ENCODE data around the gene QARS1.
A peak's percentile ranks its signal among the peaks of the same experiment; 100 is the strongest.

The QARS1 gene

GRCh38 chr3:49104427-49105291, at the start of gene QARS1:
TSS of gene QARS1 (minus strand) at chr3:49104757. CDS start at chr3:49104733, 24 bp downstream.
- DNase-seq (ENCODE audit: low read depth in 2 of 2, low spot score in 1 of 2): peak; percentile 77

- no peak for DNase-seq (ENCODE audit: low read depth in 2 of 2, low spot score in 1 of 2)
Observed at GRCh38 chr3:49153349-49153912, 48.9 kb upstream of the QARS1 start.

GRCh38 chr3:49151610-49152009, 47.1 kb upstream of the QARS1 start:
- DNase-seq (ENCODE audit: low read depth in 2 of 2, low spot score in 1 of 2): no peak

GRCh38 chr3:49148159-49148558, 43.6 kb upstream of the QARS1 start:
- DNase-seq (ENCODE audit: low read depth in 2 of 2, low spot score in 1 of 2): no peak

GRCh38 chr3:49140080-49140479, 35.5 kb upstream of the QARS1 start:
- no peak for DNase-seq (ENCODE audit: low read depth in 2 of 2, low spot score in 1 of 2)

GRCh38 chr3:49135499-49135898, 30.9 kb upstream of the QARS1 start:
- no peak for DNase-seq (ENCODE audit: low read depth in 2 of 2, low spot score in 1 of 2)

- no peak for DNase-seq (ENCODE audit: low read depth in 2 of 2, low spot score in 1 of 2)
Observed at GRCh38 chr3:49134471-49135265, 30.1 kb upstream of the QARS1 start.

- DNase-seq (ENCODE audit: low read depth in 2 of 2, low spot score in 1 of 2): no peak
Observed at GRCh38 chr3:49133226-49133951, 28.8 kb upstream of the QARS1 start.

GRCh38 chr3:49132437-49133225, 28.1 kb upstream of the QARS1 start, which contains the start of gene LAMB2:
TSS of gene LAMB2 (minus strand) at chr3:49133050. CDS start at chr3:49132867, 183 bp downstream.
- DNase-seq (ENCODE audit: low read depth in 2 of 2, low spot score in 1 of 2): no peak

GRCh38 chr3:49132073-49132436, 27.5 kb upstream of the QARS1 start:
- no peak for DNase-seq (ENCODE audit: low read depth in 2 of 2, low spot score in 1 of 2)

- no peak for DNase-seq (ENCODE audit: low read depth in 2 of 2, low spot score in 1 of 2)
Observed at GRCh38 chr3:49131576-49131975, 27.0 kb upstream of the QARS1 start.

- no peak for DNase-seq (ENCODE audit: low read depth in 2 of 2, low spot score in 1 of 2)
Observed at GRCh38 chr3:49131040-49131439, 26.5 kb upstream of the QARS1 start.

- no peak for DNase-seq (ENCODE audit: low read depth in 2 of 2, low spot score in 1 of 2)
Observed at GRCh38 chr3:49124991-49125670, 20.6 kb upstream of the QARS1 start.

GRCh38 chr3:49124203-49124602, 19.6 kb upstream of the QARS1 start:
- DNase-seq (ENCODE audit: low read depth in 2 of 2, low spot score in 1 of 2): no peak

- DNase-seq (ENCODE audit: low read depth in 2 of 2, low spot score in 1 of 2): no peak
Observed at GRCh38 chr3:49123687-49124086, 19.1 kb upstream of the QARS1 start.

- no peak for DNase-seq (ENCODE audit: low read depth in 2 of 2, low spot score in 1 of 2)
Observed at GRCh38 chr3:49122886-49123545, 18.5 kb upstream of the QARS1 start.

- DNase-seq (ENCODE audit: low read depth in 2 of 2, low spot score in 1 of 2): no peak
Observed at GRCh38 chr3:49122451-49122850, 17.9 kb upstream of the QARS1 start.

- no peak for DNase-seq (ENCODE audit: low read depth in 2 of 2, low spot score in 1 of 2)
Observed at GRCh38 chr3:49122022-49122421, 17.5 kb upstream of the QARS1 start.

GRCh38 chr3:49121132-49121736, 16.7 kb upstream of the QARS1 start:
- DNase-seq (ENCODE audit: low read depth in 2 of 2, low spot score in 1 of 2): no peak
